T-helper 1 cell (primary cell): ENCODE results near the gene NOX4.
"Not testable (repeated sequence)": the region's sequence is repeated elsewhere in the genome, so short reads cannot be mapped to it uniquely, and the experiment has no call there.

ENCODE experiments used
- DNase-seq, 5 donors: peaks; one replicate each; pipeline ENCODE4 v3.0.0-alpha.2; 2012 to 2020

NOX4 gene

DNA sequence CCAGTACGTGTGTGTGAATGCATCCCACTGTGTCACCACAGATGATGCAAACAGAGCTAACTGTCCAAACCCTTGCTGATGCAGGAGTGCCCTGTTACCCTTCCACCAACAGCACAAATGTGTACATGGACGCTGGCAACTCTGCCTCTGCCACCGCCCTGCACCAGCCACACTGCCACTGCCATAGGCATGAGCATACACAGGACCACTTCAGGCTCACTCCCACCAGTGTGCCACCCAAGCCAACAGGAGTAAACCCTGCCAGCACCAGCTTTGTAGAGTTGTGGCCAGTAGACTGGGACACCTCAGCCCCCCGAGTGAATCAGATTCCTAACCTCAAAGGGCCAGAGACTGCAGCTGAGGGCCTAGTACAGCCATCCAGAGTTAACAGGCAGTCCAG, 34.0 kb downstream of the NOX4 start:
- DNase-seq, result no peak

DNA sequence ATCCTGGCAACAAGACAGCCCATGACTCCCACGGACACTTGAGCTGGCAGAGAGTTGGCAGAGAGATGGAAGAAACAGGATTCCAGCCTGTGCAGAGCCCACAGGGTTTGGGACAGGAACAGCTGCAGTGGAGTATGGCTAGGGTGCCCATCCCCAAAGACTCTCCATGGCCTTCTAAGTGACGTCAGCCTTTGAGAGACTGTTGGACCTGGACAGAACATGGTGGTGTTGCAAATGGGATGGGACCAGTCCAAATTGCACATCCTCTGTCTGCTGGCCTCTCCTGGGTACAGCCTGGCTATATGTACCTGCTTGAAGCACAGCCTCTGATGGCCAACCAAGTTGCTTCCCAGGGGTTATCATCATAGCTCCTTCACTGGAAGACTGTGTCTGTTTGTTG, 34.5 kb downstream of the NOX4 start:
- DNase-seq, result no peak

DNA sequence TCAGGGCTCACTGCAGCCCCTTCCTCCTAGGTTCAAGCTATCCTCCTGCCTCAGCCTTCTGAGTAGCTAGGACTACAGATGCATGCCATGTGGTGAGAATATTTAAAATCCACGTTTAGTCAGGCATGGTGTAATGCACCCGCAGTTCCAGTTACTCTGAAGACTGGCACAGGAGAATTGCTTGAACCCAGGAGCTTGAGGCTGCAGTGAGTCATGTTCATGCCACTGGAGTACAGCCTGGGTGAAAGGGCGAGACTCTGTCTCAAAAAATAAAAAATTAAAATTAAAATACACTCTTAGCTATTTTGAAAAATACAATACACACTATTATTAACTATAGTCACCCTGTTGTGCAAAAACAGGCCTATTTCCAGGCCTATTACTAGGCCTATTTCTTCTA, 38.4 kb downstream of the NOX4 start:
- no peak for DNase-seq

DNA sequence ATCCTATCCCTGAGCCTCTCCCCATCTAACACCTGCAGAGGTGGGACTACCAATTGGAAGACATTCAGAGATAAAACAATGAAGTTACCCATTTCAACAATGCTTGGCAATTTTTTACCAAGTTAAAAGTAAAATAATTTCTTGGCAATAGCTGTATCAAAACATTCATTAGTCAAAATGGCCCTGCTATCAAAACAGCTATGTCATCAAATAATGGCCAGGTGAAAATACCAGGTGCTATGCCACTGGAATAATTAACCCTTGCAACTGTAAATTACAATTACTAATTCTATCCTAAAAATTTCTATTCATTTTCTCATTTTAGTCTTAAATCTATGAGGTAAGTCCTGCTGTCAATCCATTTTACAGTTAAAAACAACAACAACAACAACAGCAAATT, 43.3 kb downstream of the NOX4 start:
- no peak for DNase-seq

DNA sequence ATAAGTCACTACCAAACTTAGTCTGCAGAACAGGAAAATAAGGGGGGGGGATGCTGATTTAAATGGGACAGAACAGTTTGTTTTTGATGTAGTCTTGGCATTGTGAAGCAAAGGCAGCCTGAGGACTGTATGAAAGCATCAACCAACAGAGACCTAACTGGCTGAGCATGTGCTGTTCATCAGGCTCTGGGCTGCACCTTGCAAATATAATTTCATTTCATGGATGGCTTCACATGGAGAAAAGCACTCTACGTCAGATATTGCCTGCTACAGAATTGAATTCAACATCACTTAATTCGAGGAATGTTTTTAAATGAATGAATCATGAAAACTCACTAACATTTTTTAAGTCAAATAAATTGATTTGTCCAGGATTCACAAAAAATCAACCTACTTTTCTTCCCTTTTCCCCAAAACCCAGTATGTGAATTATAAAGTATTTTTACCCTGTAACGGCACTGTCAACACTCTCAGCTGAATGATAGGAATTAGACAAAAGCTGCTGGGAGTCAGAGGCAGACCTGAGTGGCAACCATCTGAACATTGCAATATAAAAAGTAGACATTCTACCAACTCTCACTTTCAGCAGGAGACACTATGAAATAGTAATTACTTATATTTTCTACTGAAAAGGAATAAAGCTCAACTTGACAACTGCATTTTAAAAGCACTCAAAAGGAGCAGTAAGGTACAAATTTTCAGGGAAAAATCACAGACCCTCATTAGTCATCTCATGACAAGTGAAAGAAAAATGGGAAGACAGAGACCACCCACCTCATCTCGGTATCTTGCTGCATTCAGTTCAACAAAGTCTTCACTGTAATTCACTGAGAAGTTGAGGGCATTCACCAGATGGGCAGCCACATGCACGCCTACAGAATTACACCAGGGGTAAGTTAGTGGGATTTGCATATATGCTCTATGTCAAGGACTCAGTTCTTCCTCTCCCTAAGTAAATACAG, 47.5 kb downstream of the NOX4 start:
- no peak for DNase-seq

DNA sequence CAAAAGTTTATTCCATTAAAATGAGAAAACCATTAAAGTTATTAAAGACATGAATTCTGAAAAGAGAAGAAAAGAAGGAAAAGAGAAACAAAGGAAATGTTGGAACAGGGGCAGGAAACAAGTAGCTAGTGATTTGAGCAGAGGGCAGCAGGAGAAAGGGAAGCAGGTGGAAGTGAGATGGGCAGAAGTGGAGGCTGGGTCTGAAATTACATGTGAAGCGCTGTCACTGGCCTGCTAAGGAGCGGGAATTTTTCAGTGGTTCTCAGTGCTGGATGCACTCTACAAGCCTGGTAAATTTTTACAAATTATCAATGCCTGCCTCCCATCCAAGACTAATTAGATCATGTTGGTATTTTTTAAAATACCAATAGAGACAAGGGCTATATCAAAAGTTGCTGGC, 48.4 kb downstream of the NOX4 start:
- no peak for DNase-seq

DNA sequence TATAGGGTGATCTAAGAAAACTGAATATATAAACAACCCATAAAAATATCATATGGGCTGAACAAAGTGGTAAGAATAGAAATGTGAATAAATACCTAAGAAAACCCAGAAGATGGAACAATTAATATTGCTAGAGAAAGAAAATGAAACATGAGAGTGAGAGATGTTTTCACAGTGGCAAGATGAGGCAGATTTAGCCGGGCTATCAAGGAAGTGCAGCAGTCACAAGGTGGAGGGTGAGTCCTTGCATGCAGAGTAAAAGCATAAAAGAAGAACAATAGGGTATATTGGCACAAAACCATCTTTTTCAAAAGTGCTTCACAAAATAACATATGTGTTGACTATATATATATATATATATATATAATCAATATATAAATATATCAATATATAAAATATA, 49.6 kb downstream of the NOX4 start:
- no peak for DNase-seq

DNA sequence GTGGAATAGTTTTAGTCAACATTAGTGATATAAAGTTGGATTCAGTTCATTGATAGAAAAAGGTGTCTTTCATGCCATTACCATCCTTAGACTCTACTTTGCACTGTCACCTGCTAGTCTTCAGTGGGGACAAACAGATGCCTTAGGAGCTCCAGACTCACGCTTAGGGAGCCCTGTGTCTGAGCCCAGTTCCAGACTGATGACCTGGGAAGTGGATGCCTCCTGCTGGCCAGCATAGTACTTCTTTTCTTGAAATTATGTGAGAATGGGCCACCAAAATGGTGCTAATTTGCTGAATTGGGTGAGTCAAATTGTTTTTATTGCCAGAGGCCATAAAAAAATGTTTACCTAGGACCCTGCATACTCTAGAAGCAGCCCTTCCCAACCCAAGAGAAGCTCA, 53.9 kb downstream of the NOX4 start:
- DNase-seq, result no peak

DNA sequence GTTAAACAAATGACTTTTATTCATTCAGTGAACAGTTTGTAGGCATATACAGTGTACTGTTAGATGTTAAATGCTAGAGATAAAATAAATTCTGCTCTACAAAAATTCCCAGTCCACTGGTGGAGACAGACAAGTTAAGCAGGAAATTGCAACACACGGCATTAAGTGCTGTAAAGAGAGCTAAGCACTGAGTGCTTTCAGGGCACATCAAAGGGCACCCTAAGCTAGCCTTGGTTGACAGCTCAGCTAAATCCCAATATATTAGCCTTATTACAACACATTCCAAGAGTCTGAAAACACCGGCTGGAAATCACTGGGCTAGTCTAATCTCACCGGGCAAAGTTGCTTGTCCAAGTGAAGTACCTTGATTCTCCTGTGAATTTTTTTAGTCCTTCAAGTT, 55.1 kb downstream of the NOX4 start:
- no peak for DNase-seq

DNA sequence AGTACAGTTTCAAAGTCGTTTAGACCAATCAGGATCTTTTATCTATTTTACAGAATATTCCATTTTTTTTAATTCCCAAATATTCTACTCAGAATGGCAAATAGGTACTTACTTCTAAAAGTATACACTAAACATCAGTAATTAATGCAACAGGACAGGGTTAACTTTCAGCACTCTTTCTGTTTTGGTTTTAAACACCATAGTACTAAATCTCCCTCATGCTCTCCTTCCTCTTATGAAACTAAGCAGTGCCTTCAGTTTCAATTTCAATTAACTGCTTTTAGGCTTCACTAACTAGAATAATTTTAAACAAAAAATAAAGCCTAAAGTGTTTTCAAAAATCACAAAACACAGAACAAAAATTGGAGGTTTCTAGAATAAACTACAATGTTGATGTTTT, 57.9 kb downstream of the NOX4 start:
- DNase-seq, result no peak

DNA sequence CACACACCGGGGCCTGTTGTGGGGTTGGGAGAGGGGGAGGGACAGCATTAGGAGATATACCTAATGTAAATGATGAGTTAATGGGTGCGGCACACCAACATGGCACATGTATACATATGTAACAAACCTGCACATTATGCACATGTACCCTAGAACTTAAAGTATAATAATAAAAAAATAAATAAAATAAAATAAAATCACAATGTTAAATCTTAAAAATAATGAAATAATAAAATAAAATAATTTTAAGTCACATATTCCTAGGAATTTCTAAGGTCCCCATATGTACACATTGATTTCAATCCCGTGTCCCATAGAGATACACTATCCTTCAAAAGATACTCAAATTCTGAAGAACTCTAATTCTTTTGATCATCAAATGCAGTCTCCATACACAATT, 59.0 kb downstream of the NOX4 start:
- not testable (repeated sequence) for DNase-seq

DNA sequence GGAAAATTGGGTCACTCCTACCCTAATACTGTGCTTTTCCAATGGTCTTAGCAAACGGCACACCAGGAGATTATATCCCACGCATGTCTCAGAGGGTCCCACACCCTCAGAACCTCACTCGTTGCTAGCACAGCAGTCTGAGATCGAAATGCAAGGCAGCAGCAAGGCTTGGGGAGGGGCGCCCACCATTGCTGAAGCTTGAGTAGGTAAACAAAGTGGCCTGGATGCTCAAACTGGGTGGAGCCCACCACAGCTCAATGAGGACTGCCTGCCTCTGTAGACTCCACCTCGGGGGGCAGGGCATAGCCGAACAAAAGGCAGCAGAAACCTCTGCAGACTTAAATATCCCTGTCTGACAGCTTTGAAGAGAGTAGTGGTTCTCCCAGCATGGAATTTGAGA, 64.7 kb downstream of the NOX4 start:
- not testable (repeated sequence) for DNase-seq

DNA sequence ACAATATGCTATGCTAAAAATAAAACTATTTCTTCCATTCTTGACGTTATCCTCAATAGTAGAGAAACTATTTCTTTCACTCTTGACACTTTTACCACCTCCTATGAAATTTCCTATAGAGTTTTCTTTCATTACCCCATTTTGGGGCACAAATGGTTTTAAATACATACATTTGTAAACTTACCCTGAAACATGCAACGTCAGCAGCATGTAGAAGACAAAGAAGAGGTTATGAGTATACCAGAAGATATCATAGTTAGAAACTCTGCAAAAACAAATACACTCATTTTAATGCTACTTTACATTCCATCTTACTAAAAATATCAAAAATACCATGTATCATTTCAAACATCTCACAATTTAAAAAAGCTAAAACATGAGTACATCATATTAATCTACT, 69.5 kb downstream of the NOX4 start:
- no peak for DNase-seq

DNA sequence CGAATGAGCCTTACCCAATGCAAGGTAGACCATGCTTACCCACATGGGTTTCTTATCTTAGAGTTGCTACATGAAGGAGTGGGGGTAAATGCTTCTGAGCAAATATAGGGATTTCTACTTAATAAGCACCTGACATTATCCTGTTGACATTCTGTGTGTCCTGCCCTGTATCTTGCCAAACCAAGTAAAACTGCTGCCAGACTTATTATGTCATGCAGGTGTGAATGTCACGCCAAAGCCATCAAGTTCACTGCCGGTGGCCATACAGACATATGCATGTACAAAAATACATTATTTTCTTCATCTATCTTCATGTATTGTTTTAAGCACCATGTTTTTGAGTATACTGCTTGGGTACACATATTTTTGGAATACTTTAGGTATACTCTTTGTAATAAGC, 70.2 kb downstream of the NOX4 start:
- DNase-seq, result no peak

DNA sequence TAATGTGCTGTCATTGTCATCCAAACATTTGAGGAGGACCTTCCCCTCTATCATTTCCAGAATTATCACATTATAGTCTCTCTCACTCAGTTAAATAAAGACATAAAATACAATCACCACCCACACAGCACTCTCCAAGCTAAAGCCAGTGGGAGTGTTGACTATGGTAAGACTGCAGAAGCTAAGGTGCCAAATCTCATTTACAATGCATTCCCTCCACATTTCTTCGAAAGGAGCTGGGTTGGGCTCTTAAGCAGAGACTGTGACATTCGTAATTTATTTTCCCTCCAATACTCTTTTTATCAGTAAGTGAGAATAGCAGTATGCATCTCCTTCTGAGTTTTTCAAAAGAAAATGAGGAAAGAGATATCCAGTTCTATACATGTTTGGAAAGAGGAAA, 74.2 kb downstream of the NOX4 start:
- DNase-seq, result no peak

DNA sequence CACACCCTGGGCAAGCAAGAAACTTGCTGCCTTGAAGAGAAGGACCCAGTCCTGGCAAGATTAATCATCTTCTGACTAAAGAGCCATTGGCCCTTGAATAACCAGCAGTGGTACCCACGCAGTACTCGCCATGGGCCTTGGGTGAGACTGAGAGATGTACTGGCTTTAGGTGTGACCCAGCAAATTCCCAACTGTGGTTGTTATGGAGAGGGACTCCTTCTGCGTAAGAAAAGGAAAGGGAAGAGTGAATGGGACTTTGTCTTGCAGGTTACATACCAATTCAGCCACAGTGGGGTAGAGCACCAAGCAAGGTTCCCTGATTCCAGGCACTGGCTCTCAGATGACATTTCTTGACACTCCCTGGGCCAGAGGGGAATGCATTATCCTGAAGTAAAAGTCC, 80.1 kb downstream of the NOX4 start:
- DNase-seq, result not testable (repeated sequence)

DNA sequence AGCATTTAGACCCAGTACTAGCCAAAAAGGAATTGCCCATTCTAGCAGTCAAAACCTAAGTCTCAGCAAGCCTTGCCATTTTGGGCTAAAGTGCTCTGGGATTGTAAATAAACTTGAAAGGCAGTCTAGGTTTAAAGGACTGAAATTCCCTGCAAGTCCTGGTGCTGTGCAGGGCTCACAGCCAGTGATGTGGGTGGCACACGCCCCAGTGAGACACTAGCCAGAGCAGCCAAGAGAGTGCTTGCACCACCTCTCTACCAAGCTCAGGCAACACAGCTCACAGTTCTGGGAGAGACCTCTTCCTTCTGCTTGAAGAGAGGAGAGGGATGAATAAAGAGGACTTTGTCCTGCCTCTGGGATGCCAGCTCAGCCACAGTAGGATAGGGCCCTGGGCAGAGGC, 80.5 kb downstream of the NOX4 start:
- DNase-seq, result not testable (repeated sequence)

DNA sequence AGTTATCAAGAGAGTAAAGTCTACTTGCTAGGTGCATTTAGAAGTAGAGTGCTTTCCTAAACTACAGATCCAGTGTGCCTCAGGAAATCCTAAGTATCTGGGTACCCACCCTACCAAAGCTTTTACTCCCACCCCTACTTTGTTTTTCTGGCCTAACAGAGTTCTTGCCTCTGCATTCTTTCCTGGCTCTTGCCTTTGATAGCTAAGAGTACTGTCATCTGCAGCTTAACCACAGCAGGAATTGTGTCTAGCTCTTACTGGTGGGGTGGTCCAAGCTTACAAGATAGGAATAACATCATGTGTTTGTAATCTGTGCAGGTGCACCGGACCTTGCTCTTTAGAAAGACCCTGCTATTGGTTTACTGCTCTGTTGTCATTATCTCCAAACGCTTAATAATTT, 82.7 kb downstream of the NOX4 start:
- not testable (repeated sequence) for DNase-seq

DNA sequence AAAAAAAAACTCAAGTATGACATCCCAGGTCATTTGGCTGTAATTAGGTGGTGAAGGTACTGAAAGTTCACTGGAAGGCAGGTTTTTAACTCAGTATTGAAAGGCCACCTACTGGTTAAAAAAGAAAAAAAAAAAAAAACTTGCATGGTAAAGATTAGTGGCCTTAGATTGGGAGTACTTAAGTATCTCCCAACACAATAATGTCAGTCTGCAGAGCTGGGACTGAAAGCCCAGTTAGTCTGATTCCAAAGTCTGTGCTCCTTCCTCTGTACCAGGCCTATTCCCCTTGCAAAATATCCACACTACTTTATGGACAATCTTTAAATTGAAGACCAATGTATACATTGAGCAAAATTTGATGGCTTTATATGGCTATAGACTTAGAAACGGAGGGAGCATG, 85.5 kb downstream of the NOX4 start:
- no peak for DNase-seq

DNA sequence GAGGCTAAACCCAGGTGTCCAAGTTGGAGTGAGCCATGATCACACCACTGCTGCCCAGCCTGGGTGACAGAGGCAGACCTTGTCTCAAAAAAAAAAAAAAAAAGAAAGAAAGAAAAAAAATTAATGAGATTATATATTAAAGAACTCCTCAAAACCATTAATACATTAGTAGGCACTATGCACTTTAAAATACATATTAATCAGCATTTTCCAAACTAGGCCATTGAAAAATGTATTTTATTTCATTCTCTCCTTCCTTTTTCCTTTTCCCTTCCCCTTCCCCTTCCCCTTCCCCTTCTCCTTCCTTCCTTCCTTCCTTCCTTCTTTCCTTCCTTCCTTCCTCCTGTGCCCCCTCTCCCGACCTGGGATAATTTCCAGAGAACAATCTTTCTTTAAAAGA, 99.5 kb downstream of the NOX4 start:
- not testable (repeated sequence) for DNase-seq

DNA sequence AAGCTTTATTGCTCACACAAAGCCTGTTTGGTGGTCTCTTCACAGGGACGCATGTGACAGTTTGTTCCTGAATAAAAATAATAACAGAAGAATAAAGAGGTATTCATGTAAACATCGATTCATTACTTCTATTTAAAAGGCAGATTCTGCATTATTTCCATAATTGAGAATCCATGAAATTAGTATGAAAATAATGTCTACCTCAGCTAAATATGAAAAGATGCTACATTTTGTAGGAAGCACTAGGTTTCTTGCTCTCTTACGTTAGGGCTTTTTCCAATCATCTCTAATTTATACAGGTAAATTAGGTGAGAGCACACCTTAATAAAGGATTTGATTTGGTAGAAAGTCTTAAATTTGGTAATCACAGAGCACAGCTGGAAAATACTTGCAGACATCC, 103.7 kb downstream of the NOX4 start:
- not testable (repeated sequence) for DNase-seq

DNA sequence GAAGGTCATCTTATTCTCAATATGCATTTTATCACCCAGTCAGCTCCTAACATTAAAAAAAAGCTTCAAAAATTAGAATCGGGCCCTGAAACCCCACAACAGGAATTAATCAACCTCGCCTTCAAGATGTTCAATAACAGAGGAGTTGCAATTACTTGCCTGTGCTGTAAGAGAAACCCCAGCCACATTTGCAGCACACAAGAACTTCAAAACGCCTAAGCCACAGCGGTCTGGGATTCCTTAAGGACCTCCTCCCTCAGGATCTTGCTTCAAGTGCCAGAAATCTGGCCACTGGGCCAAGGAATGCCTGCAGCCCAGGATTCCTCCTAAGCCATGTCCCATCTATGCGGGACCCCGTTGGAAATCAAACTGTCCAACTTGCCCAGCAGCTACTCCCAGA, 108.2 kb downstream of the NOX4 start:
- not testable (repeated sequence) for DNase-seq

DNA sequence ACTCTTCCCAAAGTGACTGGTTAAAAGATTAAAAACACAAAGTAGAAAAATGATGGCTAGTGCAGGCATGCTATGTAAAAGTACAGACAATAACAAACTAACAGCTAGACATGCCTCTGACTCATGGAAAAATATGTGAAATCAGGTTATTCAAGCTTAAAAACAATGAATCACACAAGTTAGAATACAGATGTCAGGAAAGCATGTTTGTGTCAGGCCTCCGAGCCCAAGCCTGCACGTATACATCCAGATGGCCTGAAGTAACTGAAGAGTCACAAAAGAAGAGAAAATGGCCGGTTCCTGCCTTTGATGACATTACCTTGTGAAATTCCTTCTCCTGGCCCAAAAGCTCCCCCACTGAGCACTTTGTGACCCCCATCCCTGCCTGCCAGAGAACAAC, 110.1 kb downstream of the NOX4 start:
- DNase-seq, result no peak

DNA sequence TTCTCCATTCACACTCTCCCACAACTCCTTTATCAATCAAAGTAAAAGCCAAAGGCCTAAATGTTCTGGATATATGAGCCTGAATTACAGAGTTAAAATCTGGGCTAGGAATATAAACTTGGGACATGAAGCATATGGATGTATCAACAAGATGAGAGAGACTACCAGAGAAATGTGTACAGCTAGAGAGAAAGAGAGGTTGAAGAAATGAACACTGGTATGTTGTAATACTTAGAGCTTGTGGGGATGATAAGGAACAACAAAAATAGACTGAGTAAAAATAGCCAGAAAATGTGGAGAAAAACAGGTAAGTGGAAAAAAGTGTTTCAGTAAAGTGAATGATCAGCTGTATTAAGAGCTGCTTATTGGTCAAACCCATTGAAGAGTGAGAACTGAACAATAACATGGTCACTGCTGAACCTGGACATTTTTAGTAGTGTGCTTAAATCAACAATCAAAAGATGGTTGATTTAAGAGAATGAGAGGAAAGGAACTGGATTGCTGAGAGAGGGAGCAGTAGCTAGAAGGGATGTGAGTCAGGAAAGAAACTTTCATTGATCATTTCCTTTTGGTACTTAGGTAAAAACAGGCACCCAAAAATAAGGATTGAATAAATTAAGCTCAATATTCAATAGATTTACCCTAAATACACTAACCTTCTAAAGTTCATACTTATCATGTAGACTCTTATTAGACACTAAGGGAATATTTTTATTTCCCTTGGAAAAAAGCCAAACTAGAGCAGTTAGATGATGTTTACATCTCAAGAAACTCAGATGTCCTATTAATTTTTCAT, 111.0 kb downstream of the NOX4 start:
- DNase-seq, result not testable (repeated sequence)
